A549 (cell line): Measurements from ENCODE around the gene ICAM2. TPM values are rescaled to one million over a fixed set of nuclear protein-coding genes. Genes with fewer than 3 reads are reported as not detected.

Experiments
- ATAC-seq, 2 experiments: fragments of 200-7000 bp in 1 of 2; fragments of >200 bp in 1 of 2; cut with Nextera tagmentation in 1 of 2; cut with Tn5 transposase in 1 of 2; 3 replicates each; pipeline versions ENCODE4 v1.8.0 to v1.9.1; 2018 to 2020; ENCODE audit warnings: mild to moderate bottlenecking in 1 of 2, moderate library complexity in 1 of 2
- CTCF ChIA-PET: fragments of 300-600 bp; sonication (Branson Sonifier 250); formaldehyde crosslinking; extraction: SDS; loops from one replicate; lab custom pipeline; 2021; ENCODE audit warnings: antibody characterized with exemption, inconsistent platforms; lab: Yijun Ruan, JAX
- POLR2A ChIA-PET: fragments of 350-600 bp; formaldehyde crosslinking; extraction: SDS; loops from one replicate; lab custom pipeline; 2021; ENCODE audit warnings: antibody characterized with exemption, inconsistent platforms; lab: Yijun Ruan, JAX
- DNase-seq, 2 experiments: peaks; one replicate each; pipeline versions ENCODE4 v3.0.0 to v3.0.0-alpha.2; 2011 to 2016; ENCODE audit warnings: low read depth in 1 of 2, low spot score in 1 of 2
- FAIRE-seq: peaks from 2 replicates; lab custom pipeline; 2011; peaks lifted over from hg19 to GRCh38; lab: Jason Lieb, UNC
- H3K27ac ChIP-seq, 2 experiments: fragments of >200 bp; sonication (Bioruptor Twin); formaldehyde crosslinking; 3 replicates each; pipeline ENCODE4 v1.5.1; 2016 to 2017
- H3K4me1 ChIP-seq: fragments of >200 bp; sonication (Bioruptor Twin); formaldehyde crosslinking; 3 replicates; pipeline ENCODE4 v1.6.1; 2016
- H3K4me2 ChIP-seq: fragments of >200 bp; sonication (Bioruptor Twin); formaldehyde crosslinking; 3 replicates; pipeline ENCODE4 v1.6.1; 2016
- H3K4me3 ChIP-seq: fragments of >200 bp; sonication (Bioruptor Twin); formaldehyde crosslinking; 3 replicates; pipeline ENCODE4 v1.5.1; 2016
- H3K9me3 ChIP-seq: fragments of >200 bp; sonication (Bioruptor Twin); formaldehyde crosslinking; 3 replicates; pipeline ENCODE4 v1.6.1; 2016
- CHD4 ChIP-seq: fragments of 200-600 bp; sonication (generic); IDR thresholded peaks from 2 replicates; pipeline ENCODE4 v1.6.1; 2016; ENCODE audit warnings: antibody characterized with exemption, mild to moderate bottlenecking, borderline replicate concordance
- EHF ChIP-seq: fragments of 250-450 bp; sonication (Bioruptor Pico); IDR thresholded peaks from 2 replicates; pipeline ENCODE4 v1.5.0; 2020; ENCODE audit warnings: mild to moderate bottlenecking
- EHMT2 ChIP-seq: fragments of 200-600 bp; sonication (generic); IDR thresholded peaks from 2 replicates; pipeline ENCODE4 v1.6.1; 2016; ENCODE audit warnings: antibody characterized with exemption, low read depth, mild to moderate bottlenecking, moderate library complexity
- ESRRA ChIP-seq: fragments of 150-350 bp; IDR thresholded peaks from 2 replicates; pipeline ENCODE4 v1.6.1; 2014; ENCODE audit warnings: mild to moderate bottlenecking, low read length, borderline replicate concordance
- FOSB ChIP-seq: fragments of 250-450 bp; sonication (Bioruptor Pico); IDR thresholded peaks from 2 replicates; pipeline ENCODE4 v1.5.0; 2020; ENCODE audit warnings: mild to moderate bottlenecking, moderate library complexity
- JUN ChIP-seq, 2 experiments: fragments of >200 bp; sonication (Bioruptor Twin); formaldehyde crosslinking; IDR thresholded peaks; 2 replicates in 1 of 2; 3 replicates in 1 of 2; pipeline ENCODE4 v1.6.1; 2016 to 2017
- JUNB ChIP-seq: fragments of >200 bp; sonication (Bioruptor Twin); formaldehyde crosslinking; IDR thresholded peaks from 2 replicates; pipeline ENCODE4 v1.6.1; 2016
- KDM1A ChIP-seq: fragments of 200-600 bp; sonication (generic); IDR thresholded peaks from 2 replicates; pipeline ENCODE4 v1.6.1; 2016; ENCODE audit warnings: low read depth, mild to moderate bottlenecking
- NFE2L2 ChIP-seq: fragments of 150-350 bp; conservative IDR thresholded peaks from 2 replicates; pipeline ENCODE4 v1.6.1; 2014; ENCODE audit warnings: low read length
- SREBF2 ChIP-seq: fragments of 450-650 bp; IDR thresholded peaks from 2 replicates; pipeline ENCODE4 v1.6.1; 2014; ENCODE audit warnings: mild to moderate bottlenecking, moderate library complexity
- ZFP36 ChIP-seq: fragments of 450-650 bp; IDR thresholded peaks from 2 replicates; pipeline ENCODE4 v1.6.1; 2014; ENCODE audit warnings: borderline replicate concordance; ENCODE audit not compliant: partially characterized antibody
- WGBS: methylation state at CpG from one replicate; pipeline ENCODE4 v1.1.6; 2017; ENCODE audit errors: missing lambda C conversion rate; 5-methylcytosine and 5-hydroxymethylcytosine counted together
- polyA plus RNA-seq, 4 experiments: library from polyadenylated mRNA; depleted of rRNA in 3 of 4; stranded (reverse); fragments of >200 nt; fragmentation: RNase III in 1 of 4; extraction: RNeasy Plus Mini Kit Qiagen cat#74134 plus additional on column Dnase treatment in 1 of 4; gene quantifications; 2 replicates in 3 of 4; 3 replicates in 1 of 4; pipeline ENCODE4 v1.2.3, GENCODE V29; 2011 to 2017
- TF ChIP-seq, protein P1 (sequence below): IDR thresholded peaks from 2 replicates; pipeline ENCODE4 v1.6.1; 2012; ENCODE audit warnings: low read depth, borderline replicate concordance
- TF ChIP-seq, protein P2 (sequence below): IDR thresholded peaks from 2 replicates; pipeline ENCODE4 v1.6.1; 2012
- TF ChIP-seq, protein P3 (sequence below): fragments of 150-350 bp; IDR thresholded peaks from 2 replicates; pipeline ENCODE4 v1.6.1; 2014; ENCODE audit warnings: low read depth, mild to moderate bottlenecking, low read length
- TF ChIP-seq, protein P4 (sequence below): fragments of >200 bp; sonication (Bioruptor Twin); formaldehyde crosslinking; IDR thresholded peaks from 3 replicates; pipeline ENCODE4 v1.6.1; 2016
- TF ChIP-seq, protein P5 (sequence below): fragments of 200-600 bp; sonication (generic); IDR thresholded peaks from 2 replicates; pipeline ENCODE4 v1.6.1; 2016; ENCODE audit warnings: antibody characterized with exemption, mild to moderate bottlenecking, moderate library complexity
- TF ChIP-seq, protein P6 (sequence below): IDR thresholded peaks from 2 replicates; pipeline ENCODE4 v1.6.1; 2012

ICAM2 gene
- polyA plus RNA-seq, 2 of the 4 experiments (the other 2 are of a cell fraction): not detected

DNA sequence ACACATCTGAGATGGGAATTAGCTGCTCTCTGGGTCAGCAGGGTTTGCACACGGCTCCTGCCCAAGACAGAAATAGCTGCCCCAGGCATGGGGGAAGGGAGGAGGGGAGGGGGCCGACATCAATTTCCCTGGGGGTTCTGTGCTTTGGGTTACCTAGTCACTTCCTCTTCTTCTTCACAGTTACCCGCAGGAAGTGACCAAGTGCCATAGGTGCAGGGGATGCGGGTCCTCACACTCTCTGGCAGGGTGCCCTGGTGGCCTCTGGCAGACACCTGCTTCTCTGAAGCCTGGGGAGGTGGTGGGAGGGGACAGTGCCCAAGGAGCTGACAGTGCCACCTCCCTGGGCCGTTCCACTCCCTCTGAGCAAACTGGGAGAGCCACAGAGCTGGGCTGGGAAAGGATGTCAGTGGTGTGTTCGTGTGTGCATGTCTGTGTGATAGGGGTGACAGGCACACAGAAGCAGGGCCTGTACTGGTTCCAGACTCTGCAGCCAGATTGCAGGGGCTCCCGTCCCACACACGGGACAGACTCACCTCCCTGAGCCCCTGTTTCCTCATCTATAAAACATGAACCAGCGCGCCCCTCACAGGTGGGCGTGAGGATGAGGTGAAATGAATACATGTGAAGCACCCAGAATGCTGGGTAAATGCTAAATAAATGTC is 65.9 kb downstream of the ICAM2 start:
- Histone ChIP-seq H3K27ac (no peak overlapping the region), H3K4me3 (no peak overlapping the region), H3K4me2 (no peak overlapping the region)
- POLR2A ChIA-PET: no interaction called here
- CTCF ChIA-PET: interaction anchor here (1.0 to 10.0 kb wide), 13 partner anchors 8 to 179 kb away, joined by 3 to 105 read pairs (median 9); partner anchors contain the start of genes CD79B, CSHL1 and GH1
- ATAC-seq (peak; percentile 6 to 26; a peak in 1 of 6 replicates), FAIRE-seq (no peak), DNase-seq (no peak)
- TF ChIP-seq, protein P1, sequence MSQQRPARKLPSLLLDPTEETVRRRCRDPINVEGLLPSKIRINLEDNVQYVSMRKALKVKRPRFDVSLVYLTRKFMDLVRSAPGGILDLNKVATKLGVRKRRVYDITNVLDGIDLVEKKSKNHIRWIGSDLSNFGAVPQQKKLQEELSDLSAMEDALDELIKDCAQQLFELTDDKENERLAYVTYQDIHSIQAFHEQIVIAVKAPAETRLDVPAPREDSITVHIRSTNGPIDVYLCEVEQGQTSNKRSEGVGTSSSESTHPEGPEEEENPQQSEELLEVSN: no peak
- no peak for TF ChIP-seq SREBF2
- no peak for TF ChIP-seq NFE2L2
- TF ChIP-seq ESRRA: no peak
- TF ChIP-seq KDM1A: no peak
- TF ChIP-seq, protein P2, sequence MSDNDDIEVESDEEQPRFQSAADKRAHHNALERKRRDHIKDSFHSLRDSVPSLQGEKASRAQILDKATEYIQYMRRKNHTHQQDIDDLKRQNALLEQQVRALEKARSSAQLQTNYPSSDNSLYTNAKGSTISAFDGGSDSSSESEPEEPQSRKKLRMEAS: no peak
- TF ChIP-seq JUN (IDR thresholded peaks at IDR 0.05): no peak
- no peak for TF ChIP-seq JUNB
- TF ChIP-seq, protein P3, sequence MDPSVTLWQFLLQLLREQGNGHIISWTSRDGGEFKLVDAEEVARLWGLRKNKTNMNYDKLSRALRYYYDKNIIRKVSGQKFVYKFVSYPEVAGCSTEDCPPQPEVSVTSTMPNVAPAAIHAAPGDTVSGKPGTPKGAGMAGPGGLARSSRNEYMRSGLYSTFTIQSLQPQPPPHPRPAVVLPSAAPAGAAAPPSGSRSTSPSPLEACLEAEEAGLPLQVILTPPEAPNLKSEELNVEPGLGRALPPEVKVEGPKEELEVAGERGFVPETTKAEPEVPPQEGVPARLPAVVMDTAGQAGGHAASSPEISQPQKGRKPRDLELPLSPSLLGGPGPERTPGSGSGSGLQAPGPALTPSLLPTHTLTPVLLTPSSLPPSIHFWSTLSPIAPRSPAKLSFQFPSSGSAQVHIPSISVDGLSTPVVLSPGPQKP: no peak
- no peak for TF ChIP-seq EHF (CRISPR knock-in tag)
- TF ChIP-seq, protein P4, sequence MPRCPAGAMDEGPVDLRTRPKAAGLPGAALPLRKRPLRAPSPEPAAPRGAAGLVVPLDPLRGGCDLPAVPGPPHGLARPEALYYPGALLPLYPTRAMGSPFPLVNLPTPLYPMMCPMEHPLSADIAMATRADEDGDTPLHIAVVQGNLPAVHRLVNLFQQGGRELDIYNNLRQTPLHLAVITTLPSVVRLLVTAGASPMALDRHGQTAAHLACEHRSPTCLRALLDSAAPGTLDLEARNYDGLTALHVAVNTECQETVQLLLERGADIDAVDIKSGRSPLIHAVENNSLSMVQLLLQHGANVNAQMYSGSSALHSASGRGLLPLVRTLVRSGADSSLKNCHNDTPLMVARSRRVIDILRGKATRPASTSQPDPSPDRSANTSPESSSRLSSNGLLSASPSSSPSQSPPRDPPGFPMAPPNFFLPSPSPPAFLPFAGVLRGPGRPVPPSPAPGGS: no peak
- no peak for TF ChIP-seq FOSB
- no peak for TF ChIP-seq EHMT2
- no peak for TF ChIP-seq CHD4
- TF ChIP-seq, protein P5, sequence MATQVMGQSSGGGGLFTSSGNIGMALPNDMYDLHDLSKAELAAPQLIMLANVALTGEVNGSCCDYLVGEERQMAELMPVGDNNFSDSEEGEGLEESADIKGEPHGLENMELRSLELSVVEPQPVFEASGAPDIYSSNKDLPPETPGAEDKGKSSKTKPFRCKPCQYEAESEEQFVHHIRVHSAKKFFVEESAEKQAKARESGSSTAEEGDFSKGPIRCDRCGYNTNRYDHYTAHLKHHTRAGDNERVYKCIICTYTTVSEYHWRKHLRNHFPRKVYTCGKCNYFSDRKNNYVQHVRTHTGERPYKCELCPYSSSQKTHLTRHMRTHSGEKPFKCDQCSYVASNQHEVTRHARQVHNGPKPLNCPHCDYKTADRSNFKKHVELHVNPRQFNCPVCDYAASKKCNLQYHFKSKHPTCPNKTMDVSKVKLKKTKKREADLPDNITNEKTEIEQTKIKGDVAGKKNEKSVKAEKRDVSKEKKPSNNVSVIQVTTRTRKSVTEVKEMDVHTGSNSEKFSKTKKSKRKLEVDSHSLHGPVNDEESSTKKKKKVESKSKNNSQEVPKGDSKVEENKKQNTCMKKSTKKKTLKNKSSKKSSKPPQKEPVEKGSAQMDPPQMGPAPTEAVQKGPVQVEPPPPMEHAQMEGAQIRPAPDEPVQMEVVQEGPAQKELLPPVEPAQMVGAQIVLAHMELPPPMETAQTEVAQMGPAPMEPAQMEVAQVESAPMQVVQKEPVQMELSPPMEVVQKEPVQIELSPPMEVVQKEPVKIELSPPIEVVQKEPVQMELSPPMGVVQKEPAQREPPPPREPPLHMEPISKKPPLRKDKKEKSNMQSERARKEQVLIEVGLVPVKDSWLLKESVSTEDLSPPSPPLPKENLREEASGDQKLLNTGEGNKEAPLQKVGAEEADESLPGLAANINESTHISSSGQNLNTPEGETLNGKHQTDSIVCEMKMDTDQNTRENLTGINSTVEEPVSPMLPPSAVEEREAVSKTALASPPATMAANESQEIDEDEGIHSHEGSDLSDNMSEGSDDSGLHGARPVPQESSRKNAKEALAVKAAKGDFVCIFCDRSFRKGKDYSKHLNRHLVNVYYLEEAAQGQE: no peak
- TF ChIP-seq, protein P6, sequence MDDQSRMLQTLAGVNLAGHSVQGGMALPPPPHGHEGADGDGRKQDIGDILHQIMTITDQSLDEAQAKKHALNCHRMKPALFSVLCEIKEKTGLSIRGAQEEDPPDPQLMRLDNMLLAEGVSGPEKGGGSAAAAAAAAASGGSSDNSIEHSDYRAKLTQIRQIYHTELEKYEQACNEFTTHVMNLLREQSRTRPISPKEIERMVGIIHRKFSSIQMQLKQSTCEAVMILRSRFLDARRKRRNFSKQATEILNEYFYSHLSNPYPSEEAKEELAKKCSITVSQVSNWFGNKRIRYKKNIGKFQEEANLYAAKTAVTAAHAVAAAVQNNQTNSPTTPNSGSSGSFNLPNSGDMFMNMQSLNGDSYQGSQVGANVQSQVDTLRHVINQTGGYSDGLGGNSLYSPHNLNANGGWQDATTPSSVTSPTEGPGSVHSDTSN: no peak
- TF ChIP-seq ZFP36: no peak
- TF ChIP-seq, all 56 proteins: peak for 0
- Histone ChIP-seq H3K4me1 (no peaks in the 10 kb centered on the region), H3K9me3 (no peaks in the 10 kb centered on the region)
- WGBS: 52% methylated on average over 11 of the region's 11 CpGs

Other genes with a start within 250 kb of the ICAM2 start
- 135 and 163 TPM in 2 replicates for gene CCDC47, start 247.0 kb downstream of the ICAM2 start, polyA plus RNA-seq (2011; rRNA removed)
- gene CCDC47, start 247.0 kb downstream of the ICAM2 start, polyA plus RNA-seq (2017; fragmentation: RNase III; extraction: RNeasy Plus Mini Kit Qiagen cat#74134 plus additional on column Dnase treatment): 136 to 141 TPM (median 139 TPM) in 3 replicates
- 249 and 262 TPM in 2 replicates for gene DDX42, start 246.5 kb downstream of the ICAM2 start, polyA plus RNA-seq (2011; rRNA removed)
- gene DDX42, start 246.5 kb downstream of the ICAM2 start, polyA plus RNA-seq (2017; fragmentation: RNase III; extraction: RNeasy Plus Mini Kit Qiagen cat#74134 plus additional on column Dnase treatment): 124 to 137 TPM (median 126 TPM) in 3 replicates
- 222 and 303 TPM in 2 replicates for gene PSMC5, start 193.2 kb downstream of the ICAM2 start, polyA plus RNA-seq (2011; rRNA removed)
- 399 to 406 TPM (median 399 TPM) in 3 replicates for gene PSMC5, start 193.2 kb downstream of the ICAM2 start, polyA plus RNA-seq (2017; fragmentation: RNase III; extraction: RNeasy Plus Mini Kit Qiagen cat#74134 plus additional on column Dnase treatment)
- gene FTSJ3, start 193.0 kb downstream of the ICAM2 start, polyA plus RNA-seq (2011; rRNA removed): 62.6 and 74.5 TPM in 2 replicates
- 95.7 to 104 TPM (median 98.6 TPM) in 3 replicates for gene FTSJ3, start 193.0 kb downstream of the ICAM2 start, polyA plus RNA-seq (2017; fragmentation: RNase III; extraction: RNeasy Plus Mini Kit Qiagen cat#74134 plus additional on column Dnase treatment)
- gene SMARCD2, start 177.9 kb downstream of the ICAM2 start, polyA plus RNA-seq (2011; rRNA removed): 52.7 and 61.9 TPM in 2 replicates
- 37.5 to 40.4 TPM (median 39.8 TPM) in 3 replicates for gene SMARCD2, start 177.9 kb downstream of the ICAM2 start, polyA plus RNA-seq (2017; fragmentation: RNase III; extraction: RNeasy Plus Mini Kit Qiagen cat#74134 plus additional on column Dnase treatment)
- not detected in 2 replicates for gene CSH2, start 147.0 kb downstream of the ICAM2 start, polyA plus RNA-seq (2011; rRNA removed)
- gene CSH2, start 147.0 kb downstream of the ICAM2 start, polyA plus RNA-seq (2017; fragmentation: RNase III; extraction: RNeasy Plus Mini Kit Qiagen cat#74134 plus additional on column Dnase treatment): not detected in 3 replicates
- not detected in 2 replicates for gene GH2, start 138.7 kb downstream of the ICAM2 start, polyA plus RNA-seq (2011; rRNA removed)
- not detected in 3 replicates for gene GH2, start 138.7 kb downstream of the ICAM2 start, polyA plus RNA-seq (2017; fragmentation: RNase III; extraction: RNeasy Plus Mini Kit Qiagen cat#74134 plus additional on column Dnase treatment)
- not detected in 2 replicates for gene CSH1, start 124.1 kb downstream of the ICAM2 start, polyA plus RNA-seq (2011; rRNA removed)
- not detected in 3 replicates for gene CSH1, start 124.1 kb downstream of the ICAM2 start, polyA plus RNA-seq (2017; fragmentation: RNase III; extraction: RNeasy Plus Mini Kit Qiagen cat#74134 plus additional on column Dnase treatment)
- not detected in 2 replicates for gene CSHL1, start 109.4 kb downstream of the ICAM2 start, polyA plus RNA-seq (2011; rRNA removed)
- gene CSHL1, start 109.4 kb downstream of the ICAM2 start, polyA plus RNA-seq (2017; fragmentation: RNase III; extraction: RNeasy Plus Mini Kit Qiagen cat#74134 plus additional on column Dnase treatment): not detected in 3 replicates
- gene GH1, start 101.8 kb downstream of the ICAM2 start, polyA plus RNA-seq (2011; rRNA removed): not detected in 2 replicates
- not detected in 3 replicates for gene GH1, start 101.8 kb downstream of the ICAM2 start, polyA plus RNA-seq (2017; fragmentation: RNase III; extraction: RNeasy Plus Mini Kit Qiagen cat#74134 plus additional on column Dnase treatment)
- 0.14 and 0.19 TPM in 2 replicates for gene CD79B, start 88.3 kb downstream of the ICAM2 start, polyA plus RNA-seq (2011; rRNA removed)
- gene CD79B, start 88.3 kb downstream of the ICAM2 start, polyA plus RNA-seq (2017; fragmentation: RNase III; extraction: RNeasy Plus Mini Kit Qiagen cat#74134 plus additional on column Dnase treatment): not detected in 3 replicates
- gene SCN4A, start 47.7 kb downstream of the ICAM2 start, polyA plus RNA-seq (2011; rRNA removed): 0.06 and 0.17 TPM in 2 replicates
- 0.03 to 0.08 TPM (median 0.03 TPM) in 3 replicates for gene SCN4A, start 47.7 kb downstream of the ICAM2 start, polyA plus RNA-seq (2017; fragmentation: RNase III; extraction: RNeasy Plus Mini Kit Qiagen cat#74134 plus additional on column Dnase treatment)
- gene PRR29, start 22.3 kb downstream of the ICAM2 start, polyA plus RNA-seq (2011; rRNA removed): 0.22 and 0.44 TPM in 2 replicates
- gene PRR29, start 22.3 kb downstream of the ICAM2 start, polyA plus RNA-seq (2017; fragmentation: RNase III; extraction: RNeasy Plus Mini Kit Qiagen cat#74134 plus additional on column Dnase treatment): 0.67 to 1.2 TPM (median 0.68 TPM) in 3 replicates
- gene ERN1, start 109.5 kb upstream of the ICAM2 start, polyA plus RNA-seq (2011; rRNA removed): 19.8 and 23.3 TPM in 2 replicates
- gene ERN1, start 109.5 kb upstream of the ICAM2 start, polyA plus RNA-seq (2017; fragmentation: RNase III; extraction: RNeasy Plus Mini Kit Qiagen cat#74134 plus additional on column Dnase treatment): 3.5 to 4.1 TPM (median 3.7 TPM) in 3 replicates
- 15.0 and 16.2 TPM in 2 replicates for gene TEX2, start 242.6 kb upstream of the ICAM2 start, polyA plus RNA-seq (2011; rRNA removed)
- 9.3 to 9.6 TPM (median 9.3 TPM) in 3 replicates for gene TEX2, start 242.6 kb upstream of the ICAM2 start, polyA plus RNA-seq (2017; fragmentation: RNase III; extraction: RNeasy Plus Mini Kit Qiagen cat#74134 plus additional on column Dnase treatment)